C4-2B (cell line): Measurements from ENCODE around the gene SLC29A2.

ENCODE experiments used
- CTCF ChIP-seq: fragments of 450-650 bp; conservative IDR thresholded peaks from 2 replicates; pipeline ENCODE4 v1.5.1; 2017; ENCODE audit warnings: mild to moderate bottlenecking
- ZFX ChIP-seq: fragments of 450-650 bp; IDR thresholded peaks from 2 replicates; pipeline ENCODE4 v1.6.1; 2017

GRCh38 chr11:66343176-66343575, 28.4 kb downstream of the SLC29A2 start:
- TF ChIP-seq CTCF = no peak
- TF ChIP-seq ZFX = no peak
